HG03135 (cell line): ENCODE results near the gene ELF2.
"Not testable (repeated sequence)": the region's sequence is repeated elsewhere in the genome, so short reads cannot be mapped to it uniquely, and the experiment has no call there.

ENCODE experiments used
- ATAC-seq: cut with Tn5 transposase; IDR thresholded peaks from one replicate; pipeline ENCODE4 v1.9.1; 2021; ENCODE audit warnings: mild to moderate bottlenecking, moderate library complexity; ENCODE audit not compliant: unreplicated experiment

ELF2 gene

DNA sequence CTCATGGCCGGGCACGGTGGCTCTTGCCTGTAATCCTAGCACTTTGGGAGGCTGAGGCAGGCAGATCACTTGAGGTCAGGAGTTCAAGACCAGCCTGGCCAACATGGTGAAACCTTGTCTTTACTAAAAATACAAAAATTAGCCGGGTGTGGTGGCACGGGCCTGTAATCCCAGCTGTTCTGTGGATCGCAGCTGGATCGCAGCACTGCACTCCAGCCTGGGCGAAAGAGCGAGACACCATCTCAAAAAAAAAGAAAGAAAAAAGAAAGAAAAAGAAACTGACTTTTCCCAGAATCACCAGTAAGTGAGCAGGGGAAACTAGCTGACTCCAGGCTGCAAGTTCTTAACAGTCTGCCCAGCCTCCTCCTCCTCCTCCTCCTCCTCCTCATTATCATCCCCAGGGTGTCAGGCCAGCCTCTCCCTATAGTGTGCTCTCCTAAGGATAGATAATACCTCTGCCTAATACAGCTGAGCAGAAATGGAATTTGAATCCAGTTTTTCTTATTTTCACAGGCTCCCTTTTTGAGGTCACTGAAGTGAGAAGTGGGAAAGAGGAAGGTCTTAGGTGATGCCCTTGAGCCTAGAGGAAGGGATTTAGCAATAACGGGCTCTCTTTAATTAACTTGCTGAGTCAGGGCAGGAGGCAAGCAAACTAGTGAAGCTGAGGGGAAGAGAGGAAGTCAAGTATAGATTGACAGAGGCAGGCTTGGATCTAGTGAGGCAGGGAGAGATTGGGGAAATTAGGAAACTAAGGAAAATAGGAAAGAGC is 11.8 kb upstream of the ELF2 start:
- no peak for ATAC-seq

DNA sequence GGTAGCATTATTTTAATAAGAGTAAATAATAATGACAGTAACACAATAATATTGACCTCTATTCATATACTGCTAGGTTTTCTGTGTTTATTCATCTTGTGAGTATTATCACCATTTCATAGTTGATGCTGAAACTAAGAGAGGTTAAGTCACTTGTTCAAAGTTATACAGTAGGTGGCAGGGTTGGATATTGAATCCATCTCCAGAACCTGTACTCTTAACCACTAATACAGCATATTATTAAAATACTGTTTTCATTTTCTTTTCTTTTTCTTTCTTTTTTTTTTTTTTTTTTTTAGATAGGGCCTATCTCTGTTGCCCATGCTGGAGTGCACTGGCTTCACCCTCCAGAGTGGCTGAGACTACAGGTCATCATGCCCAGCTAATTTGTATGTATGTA is 7.1 kb upstream of the ELF2 start:
- ATAC-seq, result no peak

DNA sequence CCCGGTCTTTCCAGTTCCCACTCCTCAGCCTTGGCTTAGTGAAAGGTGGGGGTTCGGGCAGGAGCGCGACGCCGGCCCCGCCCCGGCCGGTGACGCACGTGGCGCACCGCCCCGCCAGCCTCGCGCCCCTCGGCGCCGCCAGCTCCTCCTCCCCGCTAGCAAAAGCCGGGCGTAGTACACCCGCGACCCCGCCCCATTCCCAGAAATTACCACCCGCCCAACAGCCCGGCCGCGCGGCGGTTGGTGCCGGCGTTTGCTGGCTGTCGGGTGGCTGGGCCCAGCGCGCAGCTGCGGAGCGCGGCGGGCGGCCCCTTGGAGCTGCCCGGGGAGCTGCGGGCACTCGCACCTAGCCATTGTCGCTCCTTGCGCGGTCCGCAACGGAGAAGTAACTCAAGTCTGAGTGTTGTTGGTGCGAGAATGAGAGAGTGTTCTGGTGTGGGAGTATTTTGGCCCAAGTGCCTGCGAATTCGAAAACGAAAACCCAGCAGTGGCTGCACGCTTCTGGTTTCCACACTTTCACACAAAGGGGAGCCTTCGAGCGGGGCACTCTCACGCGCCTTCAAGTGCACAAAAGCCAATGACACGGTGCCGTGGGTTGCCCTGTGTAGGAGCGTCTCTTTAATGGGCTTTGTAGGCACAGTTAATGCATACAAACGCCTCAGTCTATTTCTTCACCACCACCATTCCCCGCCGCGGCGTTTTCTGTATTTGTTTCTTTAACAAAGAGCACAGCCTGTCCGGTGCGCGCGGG is 1.0 kb upstream of the ELF2 start:
- ATAC-seq, result peak; percentile 71

DNA sequence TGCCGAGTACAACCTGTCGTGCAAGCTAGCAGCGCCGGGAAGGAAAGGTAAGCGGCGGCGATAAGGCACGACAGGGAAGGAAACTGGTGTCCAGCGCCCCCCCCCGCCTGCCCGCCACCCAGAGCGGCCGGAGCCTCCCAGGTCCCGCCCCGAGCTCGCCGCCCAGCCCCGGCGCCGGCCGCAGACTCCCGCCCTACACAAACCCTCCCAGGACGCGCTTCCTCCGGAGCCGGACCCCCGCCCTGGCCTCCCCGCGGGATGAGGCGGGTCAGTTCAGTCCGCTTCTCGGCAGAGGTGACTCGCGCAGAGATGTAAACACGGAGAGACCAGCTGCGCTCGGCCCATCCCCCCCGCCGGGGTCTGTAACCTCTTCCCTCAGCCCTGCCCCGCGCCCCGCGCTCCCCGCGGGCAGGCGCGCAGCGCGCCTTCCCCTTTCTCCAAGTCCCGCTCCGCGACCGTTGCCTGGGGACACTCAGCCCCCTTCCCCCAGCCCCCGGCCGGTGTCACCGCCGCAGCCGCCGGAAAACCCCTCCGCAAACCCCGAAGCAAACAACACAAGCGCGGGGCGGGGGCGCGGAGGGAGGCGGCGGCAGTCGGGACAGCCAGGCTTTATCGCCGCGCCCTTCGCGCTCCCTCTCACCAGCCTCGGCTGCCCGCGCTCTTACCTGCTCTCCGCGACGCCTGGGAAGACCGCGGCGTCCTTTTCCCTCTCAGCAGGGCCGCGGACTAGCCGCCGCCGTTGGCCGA is 543 bp downstream of the ELF2 start:
- ATAC-seq, result peak; percentile 26

DNA sequence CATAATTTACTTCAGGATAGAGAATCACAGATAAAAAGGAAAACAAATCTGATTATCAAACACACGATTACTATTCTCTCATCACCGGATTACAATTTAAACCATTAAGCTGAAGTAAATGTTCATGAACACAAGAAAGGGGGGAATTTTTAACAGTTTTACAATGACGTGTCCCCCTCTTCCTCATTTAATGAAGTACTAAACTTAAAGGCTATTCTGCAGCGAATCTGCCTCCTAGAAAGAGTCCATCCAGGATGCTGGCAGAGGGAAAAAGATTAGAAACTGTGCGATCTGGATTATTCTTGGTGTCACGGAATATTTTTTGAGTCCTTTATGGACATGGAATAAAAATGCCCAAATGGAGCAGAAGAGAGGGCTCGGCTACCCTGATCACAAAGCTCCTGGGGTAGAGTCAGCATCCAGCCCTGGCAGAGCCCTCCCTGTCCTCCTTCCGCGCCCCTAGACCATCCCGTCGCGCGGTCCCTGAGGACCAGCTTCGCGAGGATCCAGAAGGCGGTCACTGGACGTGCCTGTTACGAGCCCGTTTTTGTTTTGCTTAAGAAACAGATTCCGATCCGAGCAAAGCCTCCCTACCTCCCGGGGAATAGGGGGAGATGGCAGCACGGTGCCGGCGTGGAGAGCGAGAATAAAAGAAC is 1.2 kb downstream of the ELF2 start:
- ATAC-seq, result no peak

DNA sequence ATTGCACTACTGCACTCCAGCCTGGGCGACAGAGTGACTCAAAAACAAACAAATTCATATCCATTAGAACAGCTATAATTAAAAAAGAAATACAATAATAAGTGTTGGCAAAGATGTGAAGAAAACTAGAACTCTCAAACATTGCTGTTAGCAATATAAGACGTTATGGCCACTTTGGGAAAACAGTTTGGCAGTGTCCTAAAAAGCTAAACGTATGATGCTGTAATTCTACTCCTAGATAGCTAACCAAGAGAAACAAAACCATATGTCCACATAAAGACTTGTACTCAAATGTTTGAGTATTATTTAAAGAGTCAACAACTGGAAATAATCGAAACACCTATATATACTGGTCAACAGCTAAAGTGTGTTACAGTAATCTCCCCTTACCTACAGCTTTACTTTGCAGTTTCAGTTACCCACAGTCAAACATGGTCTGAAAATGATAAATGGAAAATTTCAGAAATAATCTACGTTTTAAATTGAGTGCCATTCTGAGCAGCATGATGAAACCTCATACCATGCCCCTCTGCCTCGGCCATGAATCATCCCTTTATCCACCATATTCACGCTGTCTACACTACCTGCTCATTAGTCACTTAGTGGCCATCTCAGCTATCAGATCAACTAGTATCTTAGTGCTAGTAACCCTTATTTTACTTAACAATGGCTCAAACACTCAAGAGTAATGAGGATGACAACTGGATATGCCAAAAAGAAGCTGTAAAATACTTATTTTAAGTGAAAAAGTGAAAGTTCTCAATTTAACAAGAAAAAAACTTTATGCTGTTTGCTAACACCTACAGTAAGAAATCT is 4.9 kb downstream of the ELF2 start:
- ATAC-seq, result no peak

DNA sequence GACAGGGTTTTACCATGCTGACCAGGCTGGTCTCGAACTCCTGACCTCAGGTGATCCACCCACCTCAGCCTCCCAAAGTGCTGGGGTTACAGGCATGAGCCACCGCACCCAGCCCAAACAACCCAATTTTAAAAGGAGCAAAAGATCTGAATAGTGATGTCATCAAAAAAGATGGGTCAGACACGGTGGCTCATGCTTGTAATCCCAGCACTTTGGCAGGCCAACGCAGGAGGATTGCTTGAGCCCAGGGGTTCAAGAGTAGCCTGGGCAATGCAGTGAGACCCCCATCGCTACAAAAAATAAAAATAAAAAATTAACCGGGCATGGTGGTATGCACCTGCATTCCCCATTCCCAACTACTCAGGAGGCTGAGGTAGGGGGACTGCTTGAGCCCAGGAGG is 6.1 kb downstream of the ELF2 start:
- ATAC-seq, result no peak

DNA sequence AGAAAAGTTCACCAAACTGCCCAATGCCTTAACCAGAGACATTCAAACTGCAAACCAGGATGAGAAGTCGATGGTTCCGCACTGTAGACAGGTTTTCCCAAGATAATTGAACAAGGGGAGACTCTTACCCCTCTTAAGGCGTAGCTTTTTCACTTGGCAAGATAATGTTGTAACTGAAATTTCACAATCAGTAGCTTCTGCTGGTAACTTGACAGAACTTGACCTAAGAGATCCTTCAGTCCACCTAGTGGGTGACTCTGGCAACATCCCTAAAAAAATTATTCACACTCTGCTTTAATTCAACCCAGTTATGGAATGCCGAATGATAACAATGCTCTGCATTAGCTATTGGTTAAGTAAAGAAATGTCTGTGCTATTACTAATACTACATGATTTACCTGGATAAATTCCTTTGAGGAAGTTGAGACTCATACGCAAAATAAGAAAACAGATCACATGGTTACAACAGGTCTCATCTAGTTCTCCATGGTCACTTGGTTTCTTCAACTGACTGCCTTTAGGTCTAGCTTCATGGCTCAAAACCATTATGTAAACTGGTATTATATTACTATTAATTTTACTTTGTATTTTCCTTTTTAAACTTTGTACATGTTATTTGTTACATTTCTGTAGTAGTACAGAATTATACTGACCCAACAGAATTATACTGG is 9.1 kb downstream of the ELF2 start:
- no peak for ATAC-seq

DNA sequence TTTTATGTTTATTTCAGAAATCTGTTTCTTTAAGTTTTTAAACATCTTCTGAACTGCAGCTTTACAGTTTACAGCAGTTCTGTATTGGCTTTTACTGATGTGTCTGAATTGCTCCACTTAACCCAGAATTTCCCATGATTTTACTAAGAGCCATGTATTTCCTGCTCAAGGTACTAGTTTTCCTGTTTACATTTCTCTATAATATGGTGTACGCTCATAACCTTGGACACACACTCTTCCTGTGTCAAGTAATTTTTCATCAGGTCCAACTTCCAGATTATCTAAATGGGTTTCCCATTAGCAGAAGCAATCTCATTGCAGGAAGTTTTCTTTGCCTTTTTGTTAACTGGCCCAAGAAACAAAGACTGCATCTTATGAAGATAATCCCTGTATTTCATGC is 12.3 kb downstream of the ELF2 start:
- no peak for ATAC-seq

DNA sequence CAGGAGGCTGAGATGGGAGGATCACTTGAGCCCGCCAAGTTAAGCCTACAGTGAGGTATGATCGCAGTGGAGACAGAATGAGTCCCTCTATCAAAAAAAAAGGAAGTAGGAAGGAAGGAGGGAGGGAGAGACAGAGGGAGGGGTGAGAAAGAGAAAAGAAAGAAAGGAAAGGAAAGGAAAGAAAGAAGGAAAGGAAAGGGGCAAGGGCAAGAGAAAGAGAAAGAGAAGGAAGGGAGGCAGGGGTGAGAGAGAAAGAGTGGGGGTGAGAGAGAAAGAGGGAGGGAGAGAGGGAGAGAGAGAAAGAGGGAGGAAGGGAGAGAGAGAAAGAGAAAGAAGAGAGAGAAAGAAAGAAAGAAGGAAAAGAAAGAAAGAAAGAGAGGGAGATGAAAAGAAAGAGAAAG is 13.2 kb downstream of the ELF2 start:
- no peak for ATAC-seq

DNA sequence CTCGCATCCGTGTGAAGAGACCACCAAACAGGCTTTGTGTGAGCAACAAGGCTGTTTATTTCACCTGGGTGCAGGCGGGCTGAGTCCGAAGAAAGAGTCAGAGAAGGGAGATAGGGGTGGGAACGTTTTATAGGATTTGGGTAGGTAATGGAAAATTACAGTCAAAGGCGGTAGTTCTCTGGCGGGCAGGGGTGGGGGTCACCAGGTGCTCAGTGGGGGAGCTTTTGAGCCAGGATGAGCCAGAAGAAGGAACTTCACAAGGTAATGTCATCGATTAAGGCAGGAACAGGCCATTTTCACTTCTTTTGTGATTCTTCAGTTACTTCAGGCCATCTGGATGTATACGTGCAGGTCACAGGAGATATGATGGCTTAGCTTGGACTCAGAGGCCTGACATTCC is 19.0 kb downstream of the ELF2 start:
- ATAC-seq, result not testable (repeated sequence)

DNA sequence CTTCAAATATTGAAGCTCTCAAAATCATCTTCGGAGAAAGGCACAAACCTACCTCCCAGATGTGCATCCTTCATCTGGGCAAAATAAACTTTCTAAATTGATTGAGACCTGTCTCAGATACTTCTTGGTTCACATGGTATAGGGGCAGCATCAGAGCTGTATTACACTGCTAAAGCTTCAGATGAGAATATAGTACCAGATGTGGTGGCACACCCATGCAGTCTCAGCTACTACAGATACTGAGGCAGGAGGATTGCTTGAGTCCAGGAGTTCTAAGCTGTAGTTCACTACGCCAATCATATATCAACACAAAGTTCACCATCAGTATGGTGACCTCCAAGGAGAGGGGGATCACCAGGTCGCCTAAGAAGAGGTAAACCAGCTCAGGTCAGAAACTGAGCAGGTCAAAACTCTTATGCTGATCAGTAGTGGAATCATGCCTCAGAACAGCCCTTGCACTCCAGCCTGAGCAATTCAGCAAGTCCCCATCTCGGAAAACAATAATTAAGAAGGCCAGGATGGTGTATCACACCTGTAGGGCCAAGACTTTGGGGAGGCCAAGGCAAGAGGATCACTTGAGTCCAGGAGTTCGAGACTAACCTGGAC is 22.0 kb downstream of the ELF2 start:
- ATAC-seq, result no peak

DNA sequence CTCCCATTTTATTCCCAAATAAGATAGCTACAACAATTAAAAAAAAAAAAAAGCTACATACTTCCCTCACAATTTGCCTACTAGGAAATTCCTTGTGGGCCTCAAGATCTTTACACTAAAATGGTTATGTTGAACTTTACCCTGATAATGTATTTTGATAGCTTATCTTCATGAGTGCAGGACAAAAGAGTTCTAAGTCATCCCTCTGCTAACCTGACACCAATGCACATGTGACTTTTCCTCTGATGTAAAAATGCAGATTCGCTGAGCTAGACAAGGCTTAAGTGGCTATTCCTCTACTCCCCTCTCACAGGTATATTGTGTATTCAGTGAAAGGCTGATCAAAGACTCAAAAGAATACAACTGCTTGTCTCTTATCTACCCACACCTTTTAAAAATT is 22.5 kb downstream of the ELF2 start:
- no peak for ATAC-seq

DNA sequence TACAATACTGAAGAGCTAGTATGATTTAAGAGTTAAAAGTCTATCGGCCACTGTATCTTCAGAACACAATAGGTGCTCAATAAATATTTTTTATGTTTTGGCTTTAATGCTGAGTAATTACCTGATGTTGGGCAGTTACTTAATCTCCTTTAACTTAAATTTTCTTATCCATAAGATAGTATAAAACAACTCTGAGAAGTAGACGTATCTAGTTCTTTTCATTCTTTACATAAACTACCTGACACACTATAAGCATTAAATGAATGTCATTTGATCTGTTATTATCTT is 22.9 kb downstream of the ELF2 start:
- no peak for ATAC-seq

DNA sequence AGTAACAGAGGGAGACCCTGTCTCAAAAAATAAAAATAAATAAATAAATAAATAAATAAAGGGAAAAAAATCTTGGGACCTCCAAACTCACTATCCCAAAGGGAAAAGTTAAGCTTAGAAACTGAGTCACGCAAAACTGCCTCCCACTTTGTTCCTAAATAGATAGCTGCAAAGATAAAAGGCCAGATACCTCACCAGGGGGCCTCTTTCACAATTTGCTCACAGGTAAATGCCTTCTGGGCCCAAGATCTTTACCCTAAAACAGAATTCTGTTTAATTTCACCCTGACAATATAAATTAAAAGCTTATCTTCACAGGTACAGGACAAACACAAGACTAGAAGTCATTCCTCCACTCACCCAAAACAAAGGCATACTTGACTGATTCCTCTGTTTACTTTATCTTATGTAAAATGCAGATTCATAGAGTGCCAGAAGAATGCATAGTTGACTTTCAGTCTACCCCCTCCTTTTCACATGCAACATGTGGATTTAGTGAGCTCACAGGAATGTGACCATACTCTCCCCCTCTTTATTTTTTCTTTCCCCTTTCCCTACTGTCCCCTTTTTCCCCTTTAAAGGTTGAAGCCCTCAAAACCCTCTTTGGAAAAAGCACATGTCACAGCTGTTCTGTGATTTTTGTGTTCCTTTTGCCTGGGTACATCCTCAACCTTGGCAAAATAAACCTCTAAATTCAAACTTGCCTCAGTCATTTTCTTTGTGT is 23.4 kb downstream of the ELF2 start:
- ATAC-seq, result no peak

DNA sequence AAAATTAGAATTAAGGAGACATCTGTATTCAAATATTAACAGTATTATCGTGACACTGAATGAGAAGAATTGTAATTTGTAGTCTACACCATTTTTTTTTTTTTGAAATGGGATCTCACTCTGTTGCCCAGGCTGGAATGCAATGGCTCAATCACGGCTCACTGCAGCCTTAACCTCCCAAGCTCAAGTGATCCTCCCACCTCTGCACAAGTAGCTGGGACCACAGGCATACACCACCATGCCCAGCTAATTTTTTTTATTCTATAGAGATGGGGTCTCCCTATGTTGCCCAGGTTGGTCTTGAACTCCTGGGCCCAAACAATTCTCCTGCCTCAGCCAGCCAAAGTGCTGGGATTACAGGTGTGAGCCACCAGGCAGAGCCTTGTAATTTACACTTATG is 24.8 kb downstream of the ELF2 start:
- ATAC-seq, result no peak

DNA sequence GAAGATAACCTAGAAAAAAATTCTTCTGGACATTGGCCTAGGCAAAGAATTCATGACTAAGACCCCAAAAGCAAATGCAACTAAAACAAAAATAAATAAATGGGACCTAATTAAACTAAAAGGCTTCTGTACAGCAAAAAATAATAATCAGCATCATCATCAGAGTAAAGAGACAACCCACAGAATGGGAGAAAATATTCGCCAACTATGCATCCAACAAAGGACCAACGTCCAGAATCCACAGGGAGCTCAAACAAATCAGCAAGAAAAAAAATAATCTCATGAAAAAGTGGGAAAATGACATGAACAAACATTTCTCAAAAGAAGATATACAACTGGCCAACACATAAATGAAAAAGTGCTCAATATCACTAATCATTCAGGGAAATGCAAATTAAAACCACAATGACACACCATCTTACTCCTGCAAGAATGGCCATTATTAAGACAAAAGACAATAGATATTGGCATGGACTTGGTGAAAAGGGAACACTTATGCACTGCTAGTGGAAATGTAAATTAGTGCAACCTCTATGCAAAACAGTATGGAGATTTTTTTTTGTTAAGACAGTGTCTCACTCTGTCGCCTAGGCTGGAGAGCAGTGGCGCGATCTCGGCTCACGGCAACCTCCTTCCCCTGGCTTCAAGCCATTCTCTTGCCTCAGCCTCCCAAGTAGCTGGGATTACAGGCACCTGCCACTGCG is 29.9 kb downstream of the ELF2 start:
- no peak for ATAC-seq

DNA sequence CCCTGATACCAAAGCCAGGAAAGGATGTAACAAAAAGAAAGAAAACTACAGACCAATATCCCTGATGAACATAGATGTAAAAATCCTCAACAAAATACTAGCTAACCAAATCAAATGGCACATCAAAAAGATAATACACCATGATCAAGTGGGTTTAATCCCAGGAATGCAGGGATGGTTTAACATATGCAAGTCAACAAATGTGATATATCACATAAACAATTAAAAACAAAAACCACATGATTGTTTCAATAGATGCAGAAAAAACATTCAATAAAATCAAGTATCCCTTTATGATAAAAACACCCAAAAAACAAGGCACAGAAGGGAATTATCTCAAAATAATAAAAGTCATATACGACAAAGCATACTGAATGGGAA is 31.5 kb downstream of the ELF2 start:
- no peak for ATAC-seq
